ENCODE results near the gene PRMT9.

DNA sequence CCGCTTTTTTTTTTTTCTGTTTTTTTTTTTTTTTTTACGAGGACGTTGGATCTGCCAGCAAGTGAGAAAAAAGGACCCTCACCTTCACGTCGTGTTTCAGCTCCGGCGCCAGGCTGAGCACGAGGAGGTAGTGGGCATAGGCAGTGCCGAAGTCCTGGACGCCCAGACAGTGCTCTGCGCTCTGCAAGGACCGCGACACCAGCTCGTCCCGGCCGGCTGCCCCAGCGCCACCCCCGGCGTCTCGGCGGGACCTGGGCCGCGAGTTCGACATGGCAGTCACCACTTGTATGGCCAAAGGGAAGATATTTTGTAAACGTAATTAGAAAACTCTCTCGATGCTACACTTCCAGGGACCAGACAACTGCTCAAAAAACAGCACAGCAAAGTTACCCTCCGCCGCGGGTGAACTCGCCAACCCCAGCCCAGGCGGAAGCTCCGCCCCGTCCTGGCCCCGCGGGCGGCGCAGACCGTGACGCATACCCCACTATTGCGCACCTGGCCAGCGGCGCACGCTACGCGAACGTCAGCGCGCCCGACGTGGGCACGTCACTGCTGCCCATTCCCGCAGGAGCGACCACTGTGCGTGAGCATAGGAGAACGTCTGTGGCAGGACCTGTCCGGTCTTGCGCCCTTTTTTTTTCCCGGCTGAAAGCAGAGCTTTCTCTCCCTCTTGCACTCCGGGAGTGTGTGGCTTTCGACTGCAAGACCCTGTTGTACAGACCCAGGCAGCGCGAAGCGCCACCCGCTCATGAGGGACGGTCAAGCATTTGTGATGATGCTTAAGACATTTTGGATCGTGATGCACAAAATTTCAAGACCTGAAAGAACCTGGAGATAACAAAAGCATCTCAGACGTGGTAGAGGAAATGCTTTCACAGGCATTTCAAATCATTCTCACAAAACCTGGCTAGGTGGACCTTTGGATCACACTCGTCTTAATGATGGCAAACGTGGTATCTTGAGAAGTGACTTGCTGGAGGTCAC is at the start of gene PRMT9:
- TF ChIP-seq, protein P1, sequence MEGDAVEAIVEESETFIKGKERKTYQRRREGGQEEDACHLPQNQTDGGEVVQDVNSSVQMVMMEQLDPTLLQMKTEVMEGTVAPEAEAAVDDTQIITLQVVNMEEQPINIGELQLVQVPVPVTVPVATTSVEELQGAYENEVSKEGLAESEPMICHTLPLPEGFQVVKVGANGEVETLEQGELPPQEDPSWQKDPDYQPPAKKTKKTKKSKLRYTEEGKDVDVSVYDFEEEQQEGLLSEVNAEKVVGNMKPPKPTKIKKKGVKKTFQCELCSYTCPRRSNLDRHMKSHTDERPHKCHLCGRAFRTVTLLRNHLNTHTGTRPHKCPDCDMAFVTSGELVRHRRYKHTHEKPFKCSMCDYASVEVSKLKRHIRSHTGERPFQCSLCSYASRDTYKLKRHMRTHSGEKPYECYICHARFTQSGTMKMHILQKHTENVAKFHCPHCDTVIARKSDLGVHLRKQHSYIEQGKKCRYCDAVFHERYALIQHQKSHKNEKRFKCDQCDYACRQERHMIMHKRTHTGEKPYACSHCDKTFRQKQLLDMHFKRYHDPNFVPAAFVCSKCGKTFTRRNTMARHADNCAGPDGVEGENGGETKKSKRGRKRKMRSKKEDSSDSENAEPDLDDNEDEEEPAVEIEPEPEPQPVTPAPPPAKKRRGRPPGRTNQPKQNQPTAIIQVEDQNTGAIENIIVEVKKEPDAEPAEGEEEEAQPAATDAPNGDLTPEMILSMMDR (IDR thresholded peaks at IDR 0.05) = no peak
- TF ChIP-seq EZH2 (IDR thresholded peaks at IDR 0.05; ENCODE audit: borderline replicate concordance, insufficient read depth, low read depth, low read length, poor library complexity, severe bottlenecking) = no peak

All from B cell (primary cell).